Mammary microvascular endothelial cell (primary cell): ENCODE results near the gene FAM83B. TPM values are rescaled to one million over a fixed set of nuclear protein-coding genes. Genes with fewer than 3 reads are reported as not detected.

Source experiments
- total RNA-seq: library from RNA; depleted of rRNA; stranded (reverse); fragments of >200 nt; gene quantifications from 2 replicates; pipeline ENCODE4 v1.2.3, GENCODE V29; 2015

FAM83B gene
- not detected in 2 replicates for total RNA-seq

DNA sequence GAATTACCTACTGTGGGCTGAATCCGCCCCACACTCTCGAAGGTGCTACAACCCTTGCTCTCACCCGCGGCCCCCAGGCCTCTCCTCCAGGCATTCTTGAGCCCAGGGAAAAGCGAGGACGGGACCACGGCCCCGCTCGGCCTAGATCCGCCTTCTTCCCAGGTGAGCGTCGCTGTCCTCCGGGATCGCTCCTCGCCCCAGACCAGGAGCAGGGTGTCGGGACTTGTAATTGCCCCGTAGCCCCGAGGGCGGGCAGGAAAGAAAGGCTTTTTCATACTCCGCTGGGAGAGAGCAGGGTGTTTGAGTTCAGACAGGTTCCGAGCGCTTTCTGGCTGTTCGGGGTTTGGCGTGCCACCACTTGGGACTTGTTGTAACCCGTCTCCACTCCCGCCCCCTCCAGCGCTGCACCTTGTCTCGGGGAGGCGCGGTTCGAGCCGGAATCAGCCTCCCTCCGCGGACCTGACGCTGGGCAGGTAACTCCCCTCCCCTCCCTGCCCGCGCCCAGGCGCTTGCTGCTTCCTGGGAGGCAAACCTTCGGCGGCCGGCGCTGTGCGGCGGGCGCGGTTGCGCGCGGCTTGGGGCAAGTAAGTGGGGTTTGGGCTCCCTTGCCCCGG lies at the start of gene FAM83B:
TSS of gene FAM83B (plus strand) at position 529 of the 614 bp plus-strand sequence. CDS start 23,476 bp downstream, outside the sequence.

